OCI-LY3 (cell line): Measurements from ENCODE around the gene VTI1A.

Source experiments
- CTCF ChIP-seq: fragments of 200-600, 300-600 bp; sonication (generic); IDR thresholded peaks from 2 replicates; pipeline ENCODE4 v1.5.1; 2014; ENCODE audit warnings: antibody characterized with exemption, low read length, low read depth
- EZH2phosphoT487 ChIP-seq: fragments of 200-600 bp; shearing (Covaris generic); IDR thresholded peaks from 2 replicates; pipeline ENCODE4 v1.6.1; 2018; ENCODE audit warnings: antibody characterized with exemption, mixed run types, low read depth

- no peak for TF ChIP-seq CTCF
- no peak for TF ChIP-seq EZH2phosphoT487
Measured at GRCh38 chr10:112843623-112844022, 396.6 kb downstream of the VTI1A start.
